Ascending aorta (tissue), 2 donors: Measurements from ENCODE around the gene TSHZ1. TPM values are rescaled to one million over a fixed set of nuclear protein-coding genes. Genes with fewer than 3 reads are reported as not detected.

Experiments
- DNase-seq, 2 donors: peaks; one replicate each; pipeline ENCODE4 v3.0.0-alpha.2; 2019; ENCODE audit warnings: low spot score in 2 of 2
- H3K27ac ChIP-seq, 2 donors: fragments of 200-600 bp; sonication (generic); one replicate each; pipeline ENCODE4 v1.5.1; 2016 to 2017; ENCODE audit warnings: mild to moderate bottlenecking in 1 of 2
- H3K27me3 ChIP-seq: fragments of 200-600 bp; sonication (generic); one replicate; pipeline ENCODE4 v1.5.1; 2017
- H3K36me3 ChIP-seq, 2 donors: fragments of 200-600 bp; sonication (generic); one replicate each; pipeline ENCODE4 v1.5.1; 2016
- H3K4me1 ChIP-seq, 2 donors: fragments of 200-600 bp; sonication (generic); one replicate each; pipeline ENCODE4 v1.5.1; 2016 to 2017; ENCODE audit warnings: mild to moderate bottlenecking in 1 of 2
- H3K4me3 ChIP-seq, 2 donors: fragments of 200-600 bp; sonication (generic); one replicate each; pipeline ENCODE4 v1.5.1; 2016 to 2017; ENCODE audit warnings: mild to moderate bottlenecking in 1 of 2
- H3K9me3 ChIP-seq, 2 donors: fragments of 200-600 bp; sonication (generic); one replicate each; pipeline ENCODE4 v1.5.1; 2016
- intact Hi-C: fragments of 100-400 bp; cut with DNase I; formaldehyde crosslinking; loops from one replicate; pipeline ENCODE4 v1.15.1; 2023
- total RNA-seq: library from RNA; depleted of rRNA; stranded (reverse); fragments of >200 nt; gene quantifications from one replicate; pipeline ENCODE4 v1.1.0, GENCODE V29; 2016
- TF ChIP-seq, protein P1 (sequence below), 3 experiments: fragments of 200-600 bp in 2 of 3; fragments of 450-650 bp in 1 of 3; sonication (generic) in 2 of 3; IDR thresholded peaks; one replicate each; pipeline ENCODE4 v1.5.1; 2016 to 2019; ENCODE audit warnings: antibody characterized with exemption in 3 of 3, mild to moderate bottlenecking in 1 of 3, moderate library complexity in 1 of 3

TSHZ1 gene
- total RNA-seq, 1 donor from 2014 or later: 13.3 TPM

DNA sequence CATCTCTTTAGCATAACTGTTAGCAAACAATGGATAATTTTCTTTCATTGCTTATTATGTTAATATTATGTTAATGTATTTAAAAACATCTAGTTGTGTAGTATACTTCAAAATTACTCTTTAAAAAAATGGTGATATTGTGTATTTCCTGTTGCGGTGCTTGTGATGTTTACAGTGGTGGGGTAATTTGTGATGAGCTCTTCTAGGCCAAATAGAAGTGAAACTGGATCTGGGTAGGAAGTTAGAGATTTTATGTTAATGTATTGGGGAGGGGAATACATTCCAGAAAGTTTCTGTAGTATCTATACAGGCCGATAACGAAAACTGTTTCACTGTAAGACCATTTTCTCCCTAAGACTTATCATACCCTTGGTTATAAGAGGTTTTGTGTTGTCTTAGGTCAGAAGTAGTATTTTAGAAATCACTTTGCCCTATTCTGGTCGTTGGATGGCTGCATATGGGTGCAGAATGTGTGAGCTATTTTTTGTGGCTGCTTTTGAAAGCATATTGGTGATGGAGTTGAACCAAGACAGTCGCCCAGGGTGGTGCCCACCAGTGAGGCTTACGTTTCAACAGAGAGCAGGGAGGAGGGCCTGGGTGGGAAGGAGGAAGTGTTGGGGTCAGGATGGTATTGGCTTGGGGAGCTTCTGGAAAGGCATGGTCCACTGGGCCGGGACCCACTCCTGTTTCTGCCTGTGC is 5.8 kb downstream of the TSHZ1 start:
- H3K9me3 ChIP-seq: no peaks in the 10 kb centered on the region
- no peaks in the 10 kb centered on the region for H3K36me3 ChIP-seq
- DNase-seq: no peak
- no peak overlapping the region for H3K4me3 ChIP-seq
- H3K4me1 ChIP-seq: peaks cover 0 to 18% of the 10 kb centered on the region in 2 donors
- TF ChIP-seq, protein P1, sequence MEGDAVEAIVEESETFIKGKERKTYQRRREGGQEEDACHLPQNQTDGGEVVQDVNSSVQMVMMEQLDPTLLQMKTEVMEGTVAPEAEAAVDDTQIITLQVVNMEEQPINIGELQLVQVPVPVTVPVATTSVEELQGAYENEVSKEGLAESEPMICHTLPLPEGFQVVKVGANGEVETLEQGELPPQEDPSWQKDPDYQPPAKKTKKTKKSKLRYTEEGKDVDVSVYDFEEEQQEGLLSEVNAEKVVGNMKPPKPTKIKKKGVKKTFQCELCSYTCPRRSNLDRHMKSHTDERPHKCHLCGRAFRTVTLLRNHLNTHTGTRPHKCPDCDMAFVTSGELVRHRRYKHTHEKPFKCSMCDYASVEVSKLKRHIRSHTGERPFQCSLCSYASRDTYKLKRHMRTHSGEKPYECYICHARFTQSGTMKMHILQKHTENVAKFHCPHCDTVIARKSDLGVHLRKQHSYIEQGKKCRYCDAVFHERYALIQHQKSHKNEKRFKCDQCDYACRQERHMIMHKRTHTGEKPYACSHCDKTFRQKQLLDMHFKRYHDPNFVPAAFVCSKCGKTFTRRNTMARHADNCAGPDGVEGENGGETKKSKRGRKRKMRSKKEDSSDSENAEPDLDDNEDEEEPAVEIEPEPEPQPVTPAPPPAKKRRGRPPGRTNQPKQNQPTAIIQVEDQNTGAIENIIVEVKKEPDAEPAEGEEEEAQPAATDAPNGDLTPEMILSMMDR (IDR thresholded peaks at IDR 0.05): no peak
- H3K27ac ChIP-seq: peak overlapping the region in 1 of 2 donors; percentile 21
- H3K27me3 ChIP-seq: no peaks in the 10 kb centered on the region
- intact Hi-C loops: loop anchor here (10.0 kb wide), 2 partner anchors 708 to 1278 kb away; partner anchors contain the start of gene ZNF516

DNA sequence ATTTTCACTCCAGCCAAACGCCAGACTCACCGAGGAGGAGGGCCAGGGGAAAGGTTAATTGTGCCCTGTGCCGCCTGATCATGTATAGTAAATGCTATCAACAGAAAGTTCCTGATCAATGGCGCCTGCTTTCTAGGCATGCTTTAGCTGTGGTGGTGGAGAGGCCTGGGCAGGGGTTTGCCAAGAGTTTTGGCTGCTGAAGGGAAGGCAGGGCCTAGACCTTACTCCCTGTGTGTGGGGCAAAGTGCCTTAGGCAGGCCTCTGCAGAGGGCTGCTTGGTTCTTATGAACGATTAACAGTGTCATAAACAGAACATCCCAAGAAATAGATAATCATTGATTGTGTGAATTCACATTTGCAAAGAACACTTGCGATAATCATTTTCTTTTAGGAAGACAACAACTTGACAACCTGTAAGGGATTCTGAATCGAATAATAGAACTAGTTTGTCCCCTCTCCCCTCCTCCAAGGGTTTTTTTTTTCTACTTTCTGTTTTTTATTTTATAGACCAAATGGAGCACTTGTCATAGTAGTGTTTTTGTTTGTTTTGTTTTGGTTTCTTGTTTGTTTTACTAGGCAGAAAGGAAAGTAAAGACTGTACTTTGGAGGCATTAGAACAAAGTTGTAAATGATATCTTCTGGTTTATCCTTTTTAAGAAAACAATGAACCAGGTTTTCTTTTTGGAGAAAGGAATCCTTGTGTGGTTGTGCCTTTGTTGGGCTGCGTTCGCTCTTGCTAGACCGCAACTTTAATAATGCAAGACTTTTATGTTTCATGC is 6.5 kb downstream of the TSHZ1 start:
- no peaks in the 10 kb centered on the region for H3K9me3 ChIP-seq
- H3K4me1 ChIP-seq: peaks cover 0 to 18% of the 10 kb centered on the region in 2 donors
- TF ChIP-seq, protein P1 (IDR thresholded peaks at IDR 0.05): no peak
- H3K27me3 ChIP-seq: no peaks in the 10 kb centered on the region
- H3K4me3 ChIP-seq: no peak overlapping the region
- H3K27ac ChIP-seq: peak overlapping the region in 1 of 2 donors; percentile 21
- intact Hi-C loops: loop anchor here (10.0 kb wide), 2 partner anchors 708 to 1278 kb away; partner anchors contain the start of gene ZNF516
- no peak for DNase-seq
- no peaks in the 10 kb centered on the region for H3K36me3 ChIP-seq

DNA sequence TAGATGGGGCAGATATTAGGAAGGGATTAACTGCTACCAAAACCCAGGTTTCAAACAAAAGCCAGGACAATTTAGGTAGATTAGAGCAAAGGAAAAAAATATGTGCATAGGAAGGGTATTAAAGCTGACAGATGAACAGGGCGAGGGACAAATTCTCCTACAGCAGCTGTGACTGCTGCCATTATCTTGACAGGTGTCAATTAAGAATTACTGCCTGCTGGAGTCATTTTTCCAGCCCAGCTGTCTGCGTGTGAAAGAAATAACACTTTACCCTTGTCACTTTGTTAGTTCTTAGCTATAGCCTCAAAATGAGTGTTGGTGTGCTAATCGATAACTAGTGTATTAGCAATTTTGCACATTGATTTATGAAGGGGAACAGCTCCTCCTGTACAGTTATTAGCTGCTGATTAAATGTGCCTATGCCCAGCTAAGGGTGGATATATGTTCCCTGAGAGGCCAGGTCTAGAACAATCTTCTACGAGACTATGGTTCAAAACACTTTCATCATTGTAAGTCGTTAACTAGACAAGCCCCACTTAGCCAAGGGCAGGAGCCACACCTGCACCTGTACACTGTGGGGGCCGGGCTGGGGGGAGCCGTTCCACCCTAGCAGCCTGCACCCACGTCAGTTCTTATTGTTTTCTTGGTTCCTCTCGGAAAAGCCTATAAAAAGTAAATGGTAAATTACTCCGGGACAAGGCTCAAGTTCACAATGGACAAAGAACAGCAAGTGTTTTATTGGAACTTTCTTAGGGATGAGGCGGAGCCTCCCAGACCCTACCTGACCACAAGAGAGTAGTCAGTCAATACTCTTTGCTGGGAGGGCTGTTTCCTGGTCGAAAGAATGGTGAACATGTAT is 7.7 kb downstream of the TSHZ1 start:
- DNase-seq: no peak
- peaks cover 0 to 13% of the 10 kb centered on the region in 2 donors for H3K4me1 ChIP-seq
- no peaks in the 10 kb centered on the region for H3K27me3 ChIP-seq
- no peaks in the 10 kb centered on the region for H3K36me3 ChIP-seq
- no peak overlapping the region for H3K27ac ChIP-seq
- no peak overlapping the region for H3K4me3 ChIP-seq
- TF ChIP-seq, protein P1 (IDR thresholded peaks at IDR 0.05): no peak
- H3K9me3 ChIP-seq: no peaks in the 10 kb centered on the region
- intact Hi-C loops: loop anchor here (10.0 kb wide), 2 partner anchors 707 to 1277 kb away; partner anchors contain the start of gene ZNF516

DNA sequence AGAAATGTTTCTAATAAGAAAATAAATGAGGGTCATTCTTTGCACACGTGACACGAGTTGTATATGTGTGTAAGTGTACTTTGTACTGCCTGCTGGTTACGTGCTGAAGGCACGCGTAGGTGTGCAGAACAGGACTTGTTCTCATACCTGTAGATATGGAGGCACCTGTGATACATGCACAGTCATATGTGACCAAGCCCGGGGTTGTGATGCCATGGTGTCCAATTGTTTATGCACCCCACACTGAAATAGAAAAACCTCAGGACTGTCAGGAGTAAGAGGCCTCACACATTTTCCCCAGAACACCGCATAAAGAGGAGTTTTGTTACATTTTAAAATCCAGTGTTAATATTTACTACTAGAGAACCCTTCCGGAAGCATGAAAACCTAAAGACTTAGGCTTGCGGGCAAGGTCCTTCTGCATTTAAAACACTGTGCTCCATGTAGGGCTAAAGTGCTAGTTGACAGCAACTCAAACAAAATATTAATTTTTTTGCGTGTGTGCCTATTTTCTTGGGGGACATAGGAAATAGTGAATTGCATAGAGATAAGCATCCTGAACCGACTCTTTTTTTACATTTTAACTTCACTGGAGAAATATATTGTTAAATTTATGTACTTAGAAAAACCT is 9.3 kb downstream of the TSHZ1 start:
- Histone ChIP-seq H3K27ac (no peak overlapping the region), H3K4me1 (peaks cover 0 to 7% of the 10 kb centered on the region in 2 donors), H3K36me3 (no peaks in the 10 kb centered on the region), H3K27me3 (no peaks in the 10 kb centered on the region), H3K4me3 (no peak overlapping the region), H3K9me3 (no peaks in the 10 kb centered on the region)
- intact Hi-C loops: loop anchor here (10.0 kb wide), 2 partner anchors 705 to 1275 kb away; partner anchors contain the start of gene ZNF516
- no peak for DNase-seq
- TF ChIP-seq, protein P1 (IDR thresholded peaks at IDR 0.05): no peak
